GM18517 (cell line): ENCODE measurements around the gene KBTBD13.

Experiments used
- ATAC-seq: cut with Tn5 transposase; IDR thresholded peaks from one replicate; pipeline ENCODE4 v1.9.1; 2021; ENCODE audit warnings: mild to moderate bottlenecking, moderate library complexity; ENCODE audit not compliant: unreplicated experiment

Gene KBTBD13

DNA sequence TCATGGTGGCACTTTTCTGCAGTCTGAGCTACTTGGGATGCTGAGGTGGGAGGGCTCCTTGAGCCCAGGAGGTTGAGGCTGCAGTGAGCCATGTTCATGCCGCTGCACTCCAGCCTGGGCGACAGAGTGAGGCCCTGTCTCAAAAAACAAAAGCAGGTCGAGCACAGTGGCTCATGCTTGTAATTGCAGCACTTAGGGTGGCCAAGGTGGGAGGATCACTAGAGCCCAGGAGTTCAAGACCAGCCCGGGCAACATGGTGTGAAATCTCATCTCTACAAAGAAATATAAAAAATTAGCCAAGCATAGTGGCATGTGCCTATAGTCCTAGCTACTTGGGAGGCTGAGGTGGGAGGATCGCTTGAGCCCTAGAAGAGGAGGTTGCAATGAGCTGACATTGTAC, 28.5 kb downstream of the KBTBD13 start:
- no peak for ATAC-seq

DNA sequence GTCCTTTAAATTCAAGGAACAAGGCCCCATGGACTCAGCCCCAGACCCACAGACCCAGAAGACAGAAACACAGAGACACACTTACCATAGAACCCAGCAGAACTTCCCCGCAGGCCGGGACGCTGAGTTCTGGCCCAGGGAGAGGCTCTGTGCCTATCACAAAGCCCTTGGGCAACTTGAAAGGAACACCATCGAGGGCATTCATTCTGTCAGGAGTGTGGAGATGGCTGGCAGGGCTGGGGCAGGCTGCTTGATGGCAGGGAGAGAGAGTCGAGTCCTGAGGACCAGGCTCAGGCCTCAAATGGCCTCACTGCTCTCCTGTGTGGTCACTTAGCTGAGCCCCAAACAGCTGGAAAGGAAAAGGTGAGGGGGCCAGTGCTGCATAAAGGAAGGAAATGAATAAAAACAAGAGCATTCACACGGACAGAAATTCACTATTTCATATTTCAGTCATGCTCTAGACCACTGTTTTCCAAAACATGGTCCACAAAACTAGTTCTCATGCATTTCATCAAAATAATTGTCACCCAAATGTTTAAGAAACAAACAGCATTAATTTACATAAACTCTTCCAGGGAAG, 29.6 kb downstream of the KBTBD13 start:
- ATAC-seq: no peak

DNA sequence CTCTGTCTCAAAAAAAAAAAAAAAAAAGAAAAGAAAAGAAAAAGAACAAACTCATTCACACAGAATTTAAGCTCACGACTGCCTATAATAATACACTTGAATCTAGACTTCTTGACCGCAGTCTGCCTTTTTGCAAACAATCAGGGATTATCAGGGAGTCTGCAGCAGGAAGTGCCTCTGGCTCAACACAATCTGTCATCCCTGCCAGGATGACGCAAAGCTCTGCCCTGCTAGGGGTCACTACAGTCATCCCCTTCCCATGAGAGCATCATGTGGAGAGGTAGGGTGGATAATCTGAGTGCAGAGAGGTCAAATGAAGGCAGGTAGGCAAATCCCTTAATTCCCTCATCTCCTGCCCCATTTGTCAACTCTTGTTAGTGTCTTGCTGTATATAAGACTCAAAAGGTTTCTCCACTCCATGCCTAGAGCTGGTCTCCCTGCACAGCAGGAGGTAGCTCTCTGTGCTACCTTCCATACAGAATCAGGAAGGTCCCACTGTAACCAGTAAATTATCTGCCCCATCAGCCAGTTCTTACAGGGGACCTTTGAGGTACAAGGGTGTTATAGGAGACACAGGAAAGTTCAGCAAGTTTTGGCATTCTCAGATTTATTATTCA, 34.2 kb downstream of the KBTBD13 start:
- no peak for ATAC-seq

DNA sequence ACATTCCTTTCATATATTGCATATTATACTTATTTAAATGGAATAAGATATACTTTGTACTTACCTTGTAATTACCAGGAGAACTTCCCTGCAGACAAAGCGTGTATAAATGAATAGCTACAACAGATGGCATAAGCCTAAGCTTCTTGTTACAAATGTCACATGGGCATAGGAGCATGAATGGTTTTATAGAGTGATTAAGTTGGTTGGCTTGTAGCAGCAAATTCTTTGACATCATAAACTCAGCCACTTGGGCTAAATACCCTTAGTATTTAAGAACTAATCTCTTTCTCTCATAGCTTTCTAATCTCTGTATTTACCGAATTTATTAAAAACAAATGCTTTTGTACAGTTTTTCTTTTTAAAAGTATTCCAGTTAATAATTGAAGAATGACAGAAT, 38.5 kb downstream of the KBTBD13 start, which contains the start of gene UBAP1L:
TSS of gene UBAP1L (minus strand) at position 115 of the 400 bp plus-strand sequence. CDS start 8,985 bp downstream, outside the sequence.
- no peak for ATAC-seq

DNA sequence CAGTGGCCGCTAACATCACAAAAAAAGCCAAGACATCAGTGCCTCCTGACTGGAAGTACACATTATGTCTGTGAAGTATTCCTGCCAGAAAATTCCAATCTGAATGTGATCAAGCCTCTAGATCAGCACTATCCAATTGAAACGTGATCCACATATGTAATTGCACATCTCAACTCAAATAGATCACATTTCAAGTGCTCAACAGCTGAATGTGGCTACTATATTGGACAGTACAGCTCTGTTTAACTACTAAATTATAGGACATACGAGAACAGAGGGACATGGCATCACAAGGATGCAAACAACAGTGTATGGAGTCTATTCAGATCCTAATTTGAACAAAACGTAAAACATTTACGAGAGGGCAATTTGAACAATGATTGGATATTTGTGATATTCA, 39.0 kb downstream of the KBTBD13 start:
- no peak for ATAC-seq
